NCI-H128 (cell line): ENCODE results near the gene CSTF3.
"Not testable (repeated sequence)": the region's sequence is repeated elsewhere in the genome, so short reads cannot be mapped to it uniquely, and the experiment has no call there.

Source experiments
- DNase-seq: peaks from one replicate; lab custom pipeline; 2025; ENCODE audit not compliant: unreplicated experiment; lab: John Stamatoyannopoulos, UW

Gene CSTF3

GRCh38 chr11:33089776-33090175 is 71.5 kb downstream of the CSTF3 start:
- DNase-seq: no peak

GRCh38 chr11:33086017-33086416 is 75.3 kb downstream of the CSTF3 start:
- no peak for DNase-seq

DNA sequence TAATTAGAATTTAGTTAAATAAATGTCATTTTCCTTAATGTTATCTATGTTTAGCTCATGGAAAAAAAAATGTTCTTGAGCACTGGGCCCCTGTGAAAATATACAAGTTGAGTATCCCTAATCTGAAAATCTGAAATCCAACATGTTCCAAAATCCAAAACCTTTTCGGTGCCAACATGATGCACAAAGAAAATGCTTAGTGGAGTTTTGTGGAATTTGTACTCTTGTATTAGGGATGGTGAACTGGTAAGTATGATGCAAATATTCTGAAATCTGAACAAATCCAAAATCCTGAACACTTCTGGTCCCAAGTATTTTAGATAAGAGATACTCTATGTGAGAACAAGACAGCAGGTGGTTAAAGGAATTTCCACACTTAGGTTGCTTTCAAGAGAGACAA is 77.4 kb downstream of the CSTF3 start:
- no peak for DNase-seq

DNA sequence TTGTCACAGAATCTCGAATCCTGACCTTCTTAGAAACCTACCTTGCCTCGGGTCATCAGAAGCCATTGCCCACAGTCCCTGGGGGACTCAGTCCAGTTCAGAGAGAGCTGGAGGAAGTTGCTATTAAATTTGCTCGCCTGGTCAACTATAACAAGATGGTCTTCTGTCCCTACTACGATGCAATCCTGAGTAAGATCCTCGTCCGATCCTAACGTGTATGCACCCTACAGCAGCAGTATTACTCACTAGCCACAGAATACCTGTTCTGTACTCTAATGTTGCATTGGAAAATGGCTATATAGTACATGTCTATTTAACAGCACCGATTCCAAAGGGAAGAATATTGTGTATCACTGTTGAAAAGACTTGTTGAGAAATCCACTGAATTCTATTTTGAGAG is 88.8 kb downstream of the CSTF3 start:
- no peak for DNase-seq

- no peak for DNase-seq
Measured at GRCh38 chr11:33068611-33069340, 92.5 kb downstream of the CSTF3 start.

DNA sequence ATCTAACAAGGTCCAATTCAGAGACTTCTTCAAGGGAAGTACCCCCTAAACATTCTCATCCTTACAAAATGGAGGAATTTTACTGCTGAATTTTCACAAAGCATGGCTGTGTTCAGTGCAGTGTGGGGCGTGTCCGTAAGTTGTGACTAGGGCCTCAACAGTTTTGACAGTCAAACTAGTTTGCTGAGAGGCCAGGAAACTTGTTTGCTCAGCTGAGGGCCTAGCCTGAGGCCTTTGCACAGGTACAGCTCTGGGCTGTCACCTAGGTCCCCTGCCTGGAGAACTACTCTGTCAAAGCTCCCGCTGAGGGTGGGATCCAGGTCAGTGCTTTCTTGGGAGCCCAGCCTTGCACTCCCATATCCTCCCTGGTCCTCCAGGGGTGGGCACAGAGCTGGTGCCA is 94.0 kb downstream of the CSTF3 start:
- DNase-seq: no peak

GRCh38 chr11:33065445-33066178 is 95.7 kb downstream of the CSTF3 start:
- peak; percentile 14 for DNase-seq

- no peak for DNase-seq
Measured at GRCh38 chr11:33064866-33065265, 96.4 kb downstream of the CSTF3 start.

DNA sequence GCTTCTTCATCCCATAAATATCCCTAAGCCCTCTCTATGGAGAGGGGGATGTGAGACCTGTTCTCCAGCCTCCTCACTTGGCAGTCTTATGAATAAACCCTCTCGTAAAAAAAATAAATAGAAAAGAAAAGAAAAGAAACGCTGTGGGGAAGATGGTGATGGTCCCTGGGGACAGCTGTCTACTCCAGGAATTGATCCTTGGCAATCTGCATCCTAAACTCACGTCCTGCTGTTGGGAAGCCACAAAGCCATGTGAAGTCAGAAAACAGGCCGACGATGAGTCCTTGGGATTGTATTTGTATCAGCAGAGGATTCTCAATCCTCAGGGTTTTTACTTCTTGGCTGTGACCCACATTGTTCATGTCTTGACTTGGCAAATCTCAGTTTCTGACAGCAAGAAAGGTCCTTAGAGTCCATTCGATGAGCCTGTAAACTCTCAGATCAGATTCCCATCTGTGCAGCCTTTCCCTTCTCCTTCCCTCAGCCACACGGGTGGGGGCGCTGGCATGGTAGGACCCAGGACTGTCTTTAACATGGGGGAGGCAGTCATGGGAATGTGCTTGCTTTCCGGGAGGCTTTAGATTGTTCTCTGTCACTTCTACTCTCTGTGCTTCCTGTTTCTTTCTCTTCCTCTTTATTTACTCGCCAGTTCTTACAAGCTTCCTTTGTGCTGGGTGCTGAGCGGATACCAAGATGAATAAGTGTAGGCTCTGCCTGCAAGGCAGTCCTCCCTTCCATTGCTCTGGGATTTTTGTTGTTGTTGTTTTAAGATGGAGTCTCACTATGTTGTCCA is 97.1 kb downstream of the CSTF3 start:
- no peak for DNase-seq

- DNase-seq: no peak
Measured at GRCh38 chr11:33063326-33063881, 97.9 kb downstream of the CSTF3 start.

- no peak for DNase-seq
Measured at GRCh38 chr11:33062137-33062536, 99.1 kb downstream of the CSTF3 start.

GRCh38 chr11:33060271-33060670 is 101.0 kb downstream of the CSTF3 start:
- DNase-seq: no peak

DNA sequence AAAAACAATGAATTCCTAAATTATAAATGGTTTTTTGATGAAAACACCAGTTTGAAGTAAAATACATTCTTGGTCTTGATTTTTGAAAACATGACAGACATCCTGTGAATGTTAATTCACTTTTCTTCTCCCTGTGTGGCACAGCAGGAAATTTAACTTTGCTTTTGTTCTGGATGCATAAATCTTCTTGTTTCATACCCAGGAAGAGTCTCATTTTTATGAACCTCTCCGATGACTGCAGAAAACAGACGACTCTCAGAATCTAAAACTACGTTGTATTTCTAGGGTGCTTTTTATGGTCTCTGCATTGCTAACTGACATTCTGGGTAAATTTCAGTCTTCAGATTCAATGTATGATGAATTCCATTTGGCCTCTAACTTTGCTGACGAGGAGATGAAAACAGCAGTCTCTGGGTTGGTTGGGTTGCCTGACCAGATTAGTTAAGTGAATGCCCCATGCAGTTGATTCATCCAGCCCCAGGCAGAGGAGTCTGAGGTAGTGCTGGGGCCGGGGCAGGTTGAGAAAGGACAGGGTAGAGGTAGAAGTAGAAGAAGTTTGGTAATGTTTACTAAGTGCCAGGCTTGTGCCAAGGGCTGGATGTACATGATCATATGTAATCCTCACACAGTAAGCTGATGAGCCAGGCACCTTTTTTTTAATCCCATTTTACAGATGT is 101.8 kb downstream of the CSTF3 start:
- no peak for DNase-seq

GRCh38 chr11:33057284-33057683 is 104.0 kb downstream of the CSTF3 start:
- DNase-seq: no peak

GRCh38 chr11:33055375-33055774 is 105.9 kb downstream of the CSTF3 start:
- no peak for DNase-seq

- no peak for DNase-seq
Measured at GRCh38 chr11:33052231-33052630, 109.0 kb downstream of the CSTF3 start.

DNA sequence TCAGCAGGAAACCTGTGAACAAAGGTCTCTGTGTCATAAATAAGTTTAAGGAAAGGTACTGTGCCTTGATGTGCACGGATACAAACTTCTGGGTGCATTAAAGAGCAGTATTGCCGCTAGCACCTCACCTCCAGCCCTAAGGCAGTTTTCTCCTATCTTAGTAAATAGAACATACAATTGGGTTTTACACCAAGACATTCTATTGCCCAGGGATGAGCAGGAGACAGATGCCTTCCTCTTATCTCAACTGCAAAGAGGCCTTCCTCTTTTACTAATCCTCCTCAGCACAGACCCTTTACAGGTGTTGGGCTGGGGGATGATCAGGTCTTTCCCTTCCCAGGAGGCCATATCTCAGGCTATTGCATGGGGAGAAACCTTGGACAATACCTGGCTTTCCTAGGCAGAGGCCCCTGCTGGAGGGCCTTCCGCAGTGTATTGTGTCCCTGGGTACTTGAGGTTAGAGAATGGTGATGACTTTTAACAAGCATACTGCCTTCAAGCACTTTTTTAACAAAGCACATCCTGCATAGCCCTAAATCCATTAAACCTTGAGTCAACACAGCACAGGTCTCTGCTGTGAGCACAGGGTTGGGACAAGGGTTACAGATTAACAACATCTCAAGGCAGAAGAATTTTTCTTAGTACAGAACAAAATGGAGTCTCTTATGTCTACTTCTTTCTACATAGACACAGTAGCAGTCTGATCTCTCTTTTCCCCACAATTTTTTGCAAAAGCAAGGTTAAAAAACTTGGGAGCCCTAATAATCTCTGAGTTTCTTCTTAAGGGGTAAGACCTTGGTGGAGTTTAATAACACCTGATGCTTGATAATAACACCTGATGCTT is 111.5 kb downstream of the CSTF3 start:
- peak; percentile 14 for DNase-seq

- DNase-seq: not testable (repeated sequence)
Measured at GRCh38 chr11:33048701-33049100, 112.6 kb downstream of the CSTF3 start.

GRCh38 chr11:33045551-33046255 is 115.6 kb downstream of the CSTF3 start:
- no peak for DNase-seq
